Esophagus muscularis mucosa (tissue), 4 donors: ENCODE results near the gene ATG16L2. TPM values are rescaled to one million over a fixed set of nuclear protein-coding genes. Genes with fewer than 3 reads are reported as not detected.
A peak's percentile ranks its signal among the peaks of the same experiment; 100 is the strongest.

Experiments used
- DNase-seq: peaks from one replicate; pipeline ENCODE4 v3.0.0-alpha.2; 2017; ENCODE audit errors: extremely low spot score
- H3K27ac ChIP-seq, 4 donors: fragments of 200-600 bp; sonication (generic); replicated peaks in 1 of 4; 1 replicate in 3 of 4; 2 replicates in 1 of 4; pipeline ENCODE4 v1.5.1; 2016 to 2019; ENCODE audit warnings: mild to moderate bottlenecking in 1 of 4
- H3K27me3 ChIP-seq, 4 donors: fragments of 200-600 bp; sonication (generic); one replicate each; pipeline versions ENCODE4 v1.5.1 to v1.6.0; 2016 to 2019
- H3K36me3 ChIP-seq, 4 donors: fragments of 200-600 bp; sonication (generic); one replicate each; pipeline ENCODE4 v1.5.1; 2016 to 2019
- H3K4me1 ChIP-seq, 4 donors: fragments of 200-600 bp; sonication (generic); one replicate each; pipeline ENCODE4 v1.5.1; 2016 to 2019
- H3K4me3 ChIP-seq, 4 donors: fragments of 200-600 bp; sonication (generic); 1 replicate in 2 of 4; 2 replicates in 2 of 4; pipeline ENCODE4 v1.5.1; 2016 to 2019; ENCODE audit warnings: mild to moderate bottlenecking in 4 of 4, moderate library complexity in 1 of 4
- H3K9me3 ChIP-seq, 4 donors: fragments of 200-600 bp; sonication (generic); 1 replicate in 3 of 4; 2 replicates in 1 of 4; pipeline ENCODE4 v1.5.1; 2016 to 2019
- CTCF ChIP-seq, 3 experiments: fragments of 200-600 bp in 2 of 3; fragments of 450-650 bp in 1 of 3; sonication (generic) in 2 of 3; IDR thresholded peaks; one replicate each; pipeline ENCODE4 v1.5.1; 2017 to 2019; ENCODE audit warnings: antibody characterized with exemption in 3 of 3, mild to moderate bottlenecking in 2 of 3, moderate library complexity in 1 of 3
- EP300 ChIP-seq: sonication (generic); formaldehyde crosslinking; IDR thresholded peaks from one replicate; pipeline ENCODE4 v1.6.1; 2017; ENCODE audit warnings: antibody characterized with exemption
- POLR2A ChIP-seq: fragments of 450-650 bp; IDR thresholded peaks from one replicate; pipeline ENCODE4 v1.6.1; 2017; ENCODE audit warnings: antibody characterized with exemption, moderate library complexity, mild to moderate bottlenecking, low read depth
- POLR2AphosphoS5 ChIP-seq, 2 donors: sonication (generic); formaldehyde crosslinking; IDR thresholded peaks; one replicate each; pipeline ENCODE4 v1.6.1; 2017; ENCODE audit warnings: antibody characterized with exemption in 2 of 2
- WGBS: methylation state at CpG from one replicate; pipeline ENCODE4 v1.1.5; 2018; 5-methylcytosine and 5-hydroxymethylcytosine counted together
- intact Hi-C: fragments of 100-400 bp; cut with DNase I; formaldehyde crosslinking; loops from one replicate; pipeline ENCODE4 v1.15.1; 2023
- total RNA-seq, 4 donors: library from RNA; depleted of rRNA; stranded (reverse); fragments of >200 nt; gene quantifications; one replicate each; pipeline versions ENCODE4 v1.1.0 to v1.2.1, GENCODE V29; 2016

The ATG16L2 gene
- total RNA-seq, 4 donors from 2014 or later: 11.8 to 19.3 (median 18.2) TPM

GRCh38 chr11:72812604-72812966, 1.6 kb upstream of the ATG16L2 start:
- Histone ChIP-seq H3K27ac (peak overlapping the region; percentile 90 to 95 (median 93)), H3K27me3 (no peaks in the 10 kb centered on the region), H3K9me3 (no peaks in the 10 kb centered on the region), H3K36me3 (peaks cover 7 to 22% (median 20%) of the 10 kb centered on the region in 4 donors), H3K4me3 (peak overlapping the region; percentile 81 to 96 (median 89)), H3K4me1 (peaks cover 35 to 59% (median 49%) of the 10 kb centered on the region in 4 donors)
- intact Hi-C loops: loop anchor here (5.0 kb wide), 1 partner anchor 90 kb away; no protein-coding TSS in a partner anchor
- DNase-seq: no peak
- no peak for TF ChIP-seq EP300
- no peak for TF ChIP-seq CTCF (IDR thresholded peaks at IDR 0.05)
- TF ChIP-seq POLR2A: no peak
- TF ChIP-seq POLR2AphosphoS5 (IDR thresholded peaks at IDR 0.05): no peak
- WGBS: 54% methylated on average over 3 of the region's 4 CpGs

- intact Hi-C loops: loop anchor here (5.0 kb wide), 1 partner anchor 91 kb away; no protein-coding TSS in a partner anchor
- Histone ChIP-seq H3K27ac (peak overlapping the region; percentile 90 to 95 (median 93)), H3K36me3 (peaks cover 7 to 26% (median 24%) of the 10 kb centered on the region in 4 donors), H3K9me3 (no peaks in the 10 kb centered on the region), H3K4me3 (peak overlapping the region; percentile 81 to 96 (median 89)), H3K4me1 (peaks cover 35 to 59% (median 49%) of the 10 kb centered on the region in 4 donors), H3K27me3 (no peaks in the 10 kb centered on the region)
- 20% methylated on average over 21 of the region's 24 CpGs for WGBS
- no peak for TF ChIP-seq POLR2A
- TF ChIP-seq POLR2AphosphoS5 (IDR thresholded peaks at IDR 0.05): peak in 1 of 2 donors; percentile 3
- TF ChIP-seq CTCF (IDR thresholded peaks at IDR 0.05): peak; percentile 47 to 57 (median 50)
- no peak for DNase-seq
These were observed 1.1 kb upstream of the ATG16L2 start for GRCh38 chr11:72812967-72813739.

GRCh38 chr11:72813740-72814285, 398 bp upstream of the ATG16L2 start:
- Histone ChIP-seq H3K4me3 (peak overlapping the region; percentile 81 to 96 (median 89)), H3K36me3 (peaks cover 7 to 33% (median 27%) of the 10 kb centered on the region in 4 donors), H3K4me1 (peaks cover 35 to 59% (median 49%) of the 10 kb centered on the region in 4 donors), H3K27me3 (no peaks in the 10 kb centered on the region), H3K9me3 (no peaks in the 10 kb centered on the region), H3K27ac (peak overlapping the region; percentile 90 to 95 (median 93))
- peak; percentile 96 for DNase-seq
- TF ChIP-seq POLR2A (no peak), POLR2AphosphoS5 (IDR thresholded peaks at IDR 0.05) (peak; percentile 30 to 56)
- under 1% methylated on average over 16 of the region's 47 CpGs for WGBS
- intact Hi-C loops: loop anchor here (5.0 kb wide), 1 partner anchor 92 kb away; no protein-coding TSS in a partner anchor

- Histone ChIP-seq H3K9me3 (no peaks in the 10 kb centered on the region), H3K36me3 (peaks cover 3 to 36% (median 21%) of the 10 kb centered on the region in 4 donors), H3K27ac (peak overlapping the region; percentile 90 to 95 (median 93)), H3K4me1 (peaks cover 35 to 59% (median 49%) of the 10 kb centered on the region in 4 donors), H3K4me3 (peak overlapping the region; percentile 81 to 96 (median 89)), H3K27me3 (no peaks in the 10 kb centered on the region)
- intact Hi-C loops: no loop called here
- no peak for TF ChIP-seq CTCF (IDR thresholded peaks at IDR 0.05)
- no peak for TF ChIP-seq POLR2AphosphoS5 (IDR thresholded peaks at IDR 0.05)
- TF ChIP-seq EP300: no peak
- no peak for TF ChIP-seq POLR2A
- 73% methylated on average over 2 of the region's 13 CpGs for WGBS
- no peak for DNase-seq
These were observed 953 bp downstream of the ATG16L2 start for GRCh38 chr11:72815110-72815618.
